Lung (tissue), 12 donors: ENCODE data around the gene ERP44. TPM values are rescaled to one million over a fixed set of nuclear protein-coding genes. Genes with fewer than 3 reads are reported as not detected.
"Not testable (repeated sequence)": the region's sequence is repeated elsewhere in the genome, so short reads cannot be mapped to it uniquely, and the experiment has no call there.

Experiments used
- ATAC-seq: fragments of 200-7000 bp; cut with Tn5 transposase; one replicate; pipeline ENCODE4 v1.9.1; 2020; ENCODE audit warnings: moderate number of reproducible peaks; ENCODE audit not compliant: insufficient read depth, low FRiP score
- DNase-seq, 3 donors: peaks; one replicate each; pipeline ENCODE4 v3.0.0-alpha.2; 2013 to 2017
- H3K27ac ChIP-seq, 2 donors: one replicate each; pipeline ENCODE4 v1.5.1; 2013; ENCODE audit warnings: mild to moderate bottlenecking in 2 of 2, moderate library complexity in 2 of 2, control low read depth in 1 of 2, inconsistent platforms in 1 of 2, low read depth in 1 of 2, low read length in 1 of 2
- H3K27me3 ChIP-seq, 3 donors: one replicate each; pipeline ENCODE4 v1.5.1; 2013; ENCODE audit warnings: low read length in 2 of 3; ENCODE audit not compliant: control insufficient read depth in 3 of 3, insufficient read depth in 3 of 3
- H3K36me3 ChIP-seq, 4 donors: one replicate each; pipeline ENCODE4 v1.5.1; 2013; ENCODE audit warnings: low read length in 4 of 4, mild to moderate bottlenecking in 1 of 4, moderate library complexity in 1 of 4; ENCODE audit not compliant: control insufficient read depth in 4 of 4, insufficient read depth in 4 of 4
- H3K4me1 ChIP-seq, 5 donors: one replicate each; pipeline ENCODE4 v1.5.1; 2013; ENCODE audit warnings: low read length in 5 of 5, mild to moderate bottlenecking in 2 of 5, moderate library complexity in 1 of 5; ENCODE audit not compliant: control insufficient read depth in 5 of 5, insufficient read depth in 5 of 5
- H3K4me3 ChIP-seq: one replicate; pipeline ENCODE4 v1.5.1; 2013; ENCODE audit warnings: mild to moderate bottlenecking, control low read depth, moderate library complexity
- H3K9ac ChIP-seq, 2 donors: one replicate each; pipeline ENCODE4 v1.5.1; 2013; ENCODE audit warnings: low read length in 2 of 2, control low read depth in 1 of 2; ENCODE audit not compliant: insufficient read depth in 1 of 2
- H3K9me3 ChIP-seq, 4 donors: one replicate each; pipeline ENCODE4 v1.5.1; 2013; ENCODE audit warnings: low read length in 3 of 4, mild to moderate bottlenecking in 1 of 4, moderate library complexity in 1 of 4; ENCODE audit not compliant: control insufficient read depth in 4 of 4, insufficient read depth in 3 of 4
- WGBS, 2 donors: extraction: QIAGEN DNeasy Blood & Tissue Kit; methylation state at CpG; one replicate each; pipeline ENCODE4 v1.1.7; 2013; 5-methylcytosine and 5-hydroxymethylcytosine counted together
- polyA plus RNA-seq, 2 donors: library from polyadenylated mRNA; stranded (reverse); fragments of 200-250 nt; gene quantifications; one replicate each; pipeline ENCODE4 v1.2.1, GENCODE V29; 2013
- total RNA-seq, 2 donors: library from RNA; depleted of rRNA in 1 of 2; stranded (reverse); fragments of >200 nt in 1 of 2; gene quantifications; one replicate each; pipeline ENCODE4 v1.2.1, GENCODE V29; 2014 to 2021
- TF ChIP-seq, protein P1 (sequence below): IDR thresholded peaks from 2 replicates; pipeline ENCODE4 v1.5.1; 2012; ENCODE audit warnings: mild to moderate bottlenecking; ENCODE audit errors: control extremely low read depth, extremely low read depth
- donor health status: control.
- donor health status: control.
- donor health status: Bipolar disorder and iron deficiency.
- donor health status: healthy.
- donor health status: DM: yes; HTN: yes; CAD: no.

Gene ERP44
- total and polyA plus RNA-seq, 4 donors = 22.6 to 27.6 (median 27.0) TPM

- H3K4me3 ChIP-seq = no peak overlapping the region
- WGBS, 2 donors = 65 to 78% methylated on average over 8 of the region's 8 CpGs
These were observed 33.8 kb downstream of the ERP44 start for GRCh38 chr9:100064872-100065581.

GRCh38 chr9:100063185-100063584 lies 35.6 kb downstream of the ERP44 start:
- H3K27me3 ChIP-seq = no peaks in the 10 kb centered on the region
- H3K36me3 ChIP-seq = peaks cover 0 to 2% (median 0%) of the 10 kb centered on the region in 4 donors
- peaks cover 0 to 14% (median 6%) of the 10 kb centered on the region in 5 donors for H3K4me1 ChIP-seq
- H3K4me3 ChIP-seq = no peak overlapping the region
- no peak overlapping the region for H3K27ac ChIP-seq
- no peak for ATAC-seq
- H3K9ac ChIP-seq = no peak overlapping the region
- DNase-seq = peak in 1 of 3 donors; percentile 10
- no peaks in the 10 kb centered on the region for H3K9me3 ChIP-seq
- TF ChIP-seq, protein P1, sequence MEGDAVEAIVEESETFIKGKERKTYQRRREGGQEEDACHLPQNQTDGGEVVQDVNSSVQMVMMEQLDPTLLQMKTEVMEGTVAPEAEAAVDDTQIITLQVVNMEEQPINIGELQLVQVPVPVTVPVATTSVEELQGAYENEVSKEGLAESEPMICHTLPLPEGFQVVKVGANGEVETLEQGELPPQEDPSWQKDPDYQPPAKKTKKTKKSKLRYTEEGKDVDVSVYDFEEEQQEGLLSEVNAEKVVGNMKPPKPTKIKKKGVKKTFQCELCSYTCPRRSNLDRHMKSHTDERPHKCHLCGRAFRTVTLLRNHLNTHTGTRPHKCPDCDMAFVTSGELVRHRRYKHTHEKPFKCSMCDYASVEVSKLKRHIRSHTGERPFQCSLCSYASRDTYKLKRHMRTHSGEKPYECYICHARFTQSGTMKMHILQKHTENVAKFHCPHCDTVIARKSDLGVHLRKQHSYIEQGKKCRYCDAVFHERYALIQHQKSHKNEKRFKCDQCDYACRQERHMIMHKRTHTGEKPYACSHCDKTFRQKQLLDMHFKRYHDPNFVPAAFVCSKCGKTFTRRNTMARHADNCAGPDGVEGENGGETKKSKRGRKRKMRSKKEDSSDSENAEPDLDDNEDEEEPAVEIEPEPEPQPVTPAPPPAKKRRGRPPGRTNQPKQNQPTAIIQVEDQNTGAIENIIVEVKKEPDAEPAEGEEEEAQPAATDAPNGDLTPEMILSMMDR = no peak
- 48 to 61% methylated on average over 3 of the region's 3 CpGs for WGBS, 2 donors

More at GRCh38 chr9:100064872-100065581, 33.8 kb downstream of the ERP44 start:
- ATAC-seq (no peak), DNase-seq (no peak)
- no peak overlapping the region for H3K9ac ChIP-seq
- peaks cover 0 to 14% (median 6%) of the 10 kb centered on the region in 5 donors for H3K4me1 ChIP-seq
- no peaks in the 10 kb centered on the region for H3K36me3 ChIP-seq
- H3K9me3 ChIP-seq = no peaks in the 10 kb centered on the region
- no peaks in the 10 kb centered on the region for H3K27me3 ChIP-seq
- H3K27ac ChIP-seq = no peak overlapping the region
- TF ChIP-seq, protein P1 = no peak

DNA sequence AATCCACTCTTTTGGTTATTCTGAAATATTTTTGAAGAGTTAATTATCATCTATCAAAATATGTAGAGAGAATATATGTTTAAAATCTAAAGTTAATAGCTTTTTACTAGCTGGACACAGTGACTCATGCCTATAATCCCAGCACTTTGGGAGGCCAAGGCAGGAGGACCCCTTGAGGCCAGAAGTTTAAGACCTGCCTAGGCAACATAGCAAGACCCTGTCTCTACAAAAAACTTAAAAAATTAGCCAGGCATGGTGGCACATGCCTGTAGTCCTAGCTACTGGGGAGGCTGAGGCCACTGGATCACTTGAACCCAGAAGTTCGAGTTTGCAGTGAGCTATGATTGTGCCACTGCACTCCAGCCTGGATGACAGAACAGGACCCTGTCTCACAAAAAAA lies 36.1 kb downstream of the ERP44 start:
- H3K9ac ChIP-seq, H3K27me3 ChIP-seq, DNase-seq, H3K9me3 ChIP-seq, H3K36me3 ChIP-seq, H3K4me3 ChIP-seq, H3K27ac ChIP-seq, ATAC-seq: not testable (repeated sequence)
- WGBS, 2 donors = 91 to 93% methylated on average over 1 of the region's 1 CpG
- peaks cover 0 to 14% (median 6%) of the 10 kb centered on the region in 5 donors for H3K4me1 ChIP-seq

GRCh38 chr9:100058699-100059579 lies 39.9 kb downstream of the ERP44 start:
- Histone ChIP-seq H3K27me3 (no peaks in the 10 kb centered on the region), H3K9me3 (no peaks in the 10 kb centered on the region), H3K27ac (no peak overlapping the region), H3K4me3 (no peak overlapping the region), H3K36me3 (peaks cover 0 to 10% (median 2%) of the 10 kb centered on the region in 4 donors), H3K9ac (no peak overlapping the region), H3K4me1 (peaks cover 0 to 10% (median 6%) of the 10 kb centered on the region in 5 donors)
- DNase-seq (no peak), ATAC-seq (no peak)
- 88 to 90% methylated on average over 4 of the region's 4 CpGs for WGBS, 2 donors
- TF ChIP-seq, protein P1 = no peak
